HEK293 (cell line): Measurements from ENCODE around the gene F8A1.
A peak's percentile ranks its signal among the peaks of the same experiment; 100 is the strongest.

Experiments
- ATF2 ChIP-seq: fragments of 450-650 bp; formaldehyde crosslinking; IDR thresholded peaks from 2 replicates; pipeline ENCODE4 v1.5.1; 2016; ENCODE audit warnings: missing biosample characterization, missing genetic modification characterization, low read depth
- BCL11B ChIP-seq: fragments of 450-650 bp; formaldehyde crosslinking; IDR thresholded peaks from 2 replicates; pipeline ENCODE4 v1.5.1; 2016; ENCODE audit warnings: low read depth, missing biosample characterization, missing genetic modification characterization
- FEZF1 ChIP-seq: fragments of 450-650 bp; formaldehyde crosslinking; IDR thresholded peaks from 2 replicates; pipeline ENCODE4 v1.5.1; 2016; ENCODE audit warnings: missing biosample characterization, missing genetic modification characterization
- GLI2 ChIP-seq: fragments of 450-650 bp; formaldehyde crosslinking; IDR thresholded peaks from 2 replicates; pipeline ENCODE4; 2017; ENCODE audit warnings: missing biosample characterization, missing genetic modification characterization, low read depth, borderline replicate concordance
- HOXC10 ChIP-seq: sonication (generic); formaldehyde crosslinking; IDR thresholded peaks from 2 replicates; pipeline ENCODE4 v1.8.1; 2023; ENCODE audit warnings: mild to moderate bottlenecking, missing genetic modification reagents
- KLF8 ChIP-seq: fragments of 450-650 bp; formaldehyde crosslinking; IDR thresholded peaks from 2 replicates; pipeline ENCODE4 v1.5.1; 2016; ENCODE audit warnings: missing biosample characterization, missing genetic modification characterization
- MZF1 ChIP-seq: fragments of 450-650 bp; formaldehyde crosslinking; IDR thresholded peaks from 2 replicates; pipeline ENCODE4 v1.5.1; 2017; ENCODE audit warnings: missing biosample characterization, missing genetic modification characterization, borderline replicate concordance
- PRDM1 ChIP-seq: fragments of 450-650 bp; formaldehyde crosslinking; IDR thresholded peaks from 2 replicates; pipeline ENCODE4; 2016; ENCODE audit warnings: missing biosample characterization, missing genetic modification characterization
- PRDM4 ChIP-seq: fragments of 450-650 bp; formaldehyde crosslinking; IDR thresholded peaks from 2 replicates; pipeline ENCODE4 v1.5.1; 2017; ENCODE audit warnings: missing biosample characterization, missing genetic modification characterization
- PRDM6 ChIP-seq: fragments of 450-650 bp; formaldehyde crosslinking; IDR thresholded peaks from 2 replicates; pipeline ENCODE4 v1.5.1; 2017; ENCODE audit warnings: missing biosample characterization, missing genetic modification characterization
- REPIN1 ChIP-seq: fragments of 450-650 bp; formaldehyde crosslinking; IDR thresholded peaks from 2 replicates; pipeline ENCODE4 v1.5.1; 2017; ENCODE audit warnings: missing biosample characterization, missing genetic modification characterization, low read depth
- SP2 ChIP-seq: fragments of 450-650 bp; formaldehyde crosslinking; IDR thresholded peaks from 2 replicates; pipeline ENCODE4 v1.5.1; 2016; ENCODE audit warnings: missing biosample characterization, missing genetic modification characterization
- TCF7L2 ChIP-seq: IDR thresholded peaks from 2 replicates; pipeline ENCODE4 v1.6.1; 2011; ENCODE audit warnings: low read depth, mild to moderate bottlenecking, inconsistent platforms, low read length, moderate library complexity, borderline replicate concordance
- WT1 ChIP-seq: fragments of 450-650 bp; formaldehyde crosslinking; IDR thresholded peaks from 2 replicates; pipeline ENCODE4 v1.5.1; 2016; ENCODE audit warnings: missing biosample characterization, missing genetic modification characterization
- ZBTB17 ChIP-seq: fragments of 450-650 bp; formaldehyde crosslinking; IDR thresholded peaks from 2 replicates; pipeline ENCODE4 v1.5.1; 2016; ENCODE audit warnings: missing biosample characterization, missing genetic modification characterization
- ZBTB20 ChIP-seq: fragments of 450-650 bp; formaldehyde crosslinking; IDR thresholded peaks from 2 replicates; pipeline ENCODE4 v1.5.1; 2016; ENCODE audit warnings: missing biosample characterization, missing genetic modification characterization
- ZEB2 ChIP-seq: fragments of 450-650 bp; formaldehyde crosslinking; IDR thresholded peaks from 2 replicates; pipeline ENCODE4 v1.5.1; 2016; ENCODE audit warnings: missing biosample characterization, missing genetic modification characterization
- ZNF214 ChIP-seq: fragments of 450-650 bp; formaldehyde crosslinking; IDR thresholded peaks from 2 replicates; pipeline ENCODE4 v1.5.1; 2017; ENCODE audit warnings: missing biosample characterization, mild to moderate bottlenecking, missing genetic modification characterization, borderline replicate concordance
- ZNF266 ChIP-seq: fragments of 450-650 bp; formaldehyde crosslinking; IDR thresholded peaks from 2 replicates; pipeline ENCODE4 v1.5.1; 2016; ENCODE audit warnings: missing biosample characterization, missing genetic modification characterization, low read depth
- ZNF311 ChIP-seq: fragments of 450-650 bp; formaldehyde crosslinking; IDR thresholded peaks from 2 replicates; pipeline ENCODE4 v1.5.1; 2017; ENCODE audit warnings: missing biosample characterization, missing genetic modification characterization, borderline replicate concordance
- ZNF335 ChIP-seq: fragments of 450-650 bp; formaldehyde crosslinking; conservative IDR thresholded peaks from 2 replicates; pipeline ENCODE4 v1.5.1; 2016; ENCODE audit warnings: missing biosample characterization, missing genetic modification characterization
- ZNF366 ChIP-seq: fragments of 450-650 bp; formaldehyde crosslinking; conservative IDR thresholded peaks from 2 replicates; pipeline ENCODE4 v1.5.1; 2016; ENCODE audit warnings: missing biosample characterization, missing genetic modification characterization
- ZNF391 ChIP-seq: fragments of 450-650 bp; formaldehyde crosslinking; IDR thresholded peaks from 2 replicates; pipeline ENCODE4 v1.5.1; 2016; ENCODE audit warnings: low read depth, missing biosample characterization, missing genetic modification characterization, borderline replicate concordance
- ZNF416 ChIP-seq: fragments of 450-650 bp; formaldehyde crosslinking; IDR thresholded peaks from 2 replicates; pipeline ENCODE4 v1.5.1; 2016; ENCODE audit warnings: missing biosample characterization, missing genetic modification characterization
- ZNF433 ChIP-seq: fragments of 450-650 bp; formaldehyde crosslinking; IDR thresholded peaks from 2 replicates; pipeline ENCODE4 v1.5.1; 2016; ENCODE audit warnings: missing biosample characterization, missing genetic modification characterization, low read depth
- ZNF513 ChIP-seq: fragments of 450-650 bp; IDR thresholded peaks from 2 replicates; pipeline ENCODE4 v1.5.1; 2018; ENCODE audit warnings: missing biosample characterization, missing genetic modification characterization
- ZNF555 ChIP-seq: fragments of 450-650 bp; formaldehyde crosslinking; conservative IDR thresholded peaks from 2 replicates; pipeline ENCODE4 v1.5.1; 2017; ENCODE audit warnings: missing biosample characterization, mild to moderate bottlenecking, missing genetic modification characterization, inconsistent platforms
- ZNF558 ChIP-seq: fragments of 450-650 bp; formaldehyde crosslinking; IDR thresholded peaks from 2 replicates; pipeline ENCODE4 v1.5.1; 2016; ENCODE audit warnings: missing biosample characterization, missing genetic modification characterization
- ZNF610 ChIP-seq: fragments of 450-650 bp; formaldehyde crosslinking; IDR thresholded peaks from 2 replicates; pipeline ENCODE4 v1.5.1; 2016; ENCODE audit warnings: missing biosample characterization, missing genetic modification characterization, borderline replicate concordance
- ZNF621 ChIP-seq: fragments of 450-650 bp; formaldehyde crosslinking; IDR thresholded peaks from 2 replicates; pipeline ENCODE4 v1.5.1; 2017; ENCODE audit warnings: missing biosample characterization, missing genetic modification characterization
- ZNF654 ChIP-seq: fragments of 450-650 bp; formaldehyde crosslinking; IDR thresholded peaks from 2 replicates; pipeline ENCODE4 v1.5.1; 2016; ENCODE audit warnings: low read depth, missing biosample characterization, missing genetic modification characterization
- ZNF792 ChIP-seq: fragments of 450-650 bp; formaldehyde crosslinking; IDR thresholded peaks from 2 replicates; pipeline ENCODE4 v1.5.1; 2016; ENCODE audit warnings: missing biosample characterization, missing genetic modification characterization
- ZSCAN4 ChIP-seq: fragments of 450-650 bp; formaldehyde crosslinking; IDR thresholded peaks from 2 replicates; pipeline ENCODE4 v1.5.1; 2017; ENCODE audit warnings: missing biosample characterization, missing genetic modification characterization

Gene F8A1

GRCh38 chrX:154890990-154891639, 5.0 kb downstream of the F8A1 start (continued):
- TF ChIP-seq ZNF391 (peak; percentile 60; the same call in 1 of the 2 replicates), PRDM1 (tag by site-specific recombination) (no peak), ZNF621 (no peak), MZF1 (tag by site-specific recombination) (0 out of 2 replicates have a peak, but pooled peaks have one; percentile 35), ZBTB17 (tag by site-specific recombination) (peak; percentile 58), ATF2 (tag by site-specific recombination) (0 out of 2 replicates have a peak, but pooled peaks have one; percentile 2), ZNF558 (tag by site-specific recombination) (no peak), ZNF513 (tag by site-specific recombination) (no peak; the same call in 1 of the 2 replicates), ZNF214 (tag by site-specific recombination) (no peak), PRDM6 (tag by site-specific recombination) (peak; percentile 94), ZNF311 (no peak), WT1 (tag by site-specific recombination) (peak; percentile 98), ZNF610 (tag by site-specific recombination) (peak; percentile 41; the same call in 1 of the 2 replicates), PRDM4 (tag by site-specific recombination) (peak; percentile 87), ZNF654 (no peak), HOXC10 (CRISPR knock-in tag) (no peak), KLF8 (tag by site-specific recombination) (peak; percentile 34; the same call in 1 of the 2 replicates), SP2 (tag by site-specific recombination) (0 out of 2 replicates have a peak, but pooled peaks have one; percentile 23), ZNF433 (tag by site-specific recombination) (no peak), GLI2 (peak; percentile 62; the same call in 1 of the 2 replicates), ZNF416 (tag by site-specific recombination) (no peak), ZNF266 (tag by site-specific recombination) (no peak), FEZF1 (tag by site-specific recombination) (peak; percentile 88), ZNF366 (tag by site-specific recombination) (peak; percentile 71), ZNF335 (tag by site-specific recombination) (no peak), BCL11B (peak; percentile 83), TCF7L2 (no peak), ZNF792 (tag by site-specific recombination) (no peak), ZSCAN4 (tag by site-specific recombination) (no peak), ZBTB20 (tag by site-specific recombination) (no peak), ZNF555 (tag by site-specific recombination) (no peak), REPIN1 (no peak), ZEB2 (tag by site-specific recombination) (peak; percentile 67; the same call in 1 of the 2 replicates)
